ENCODE results near the gene GBF1. TPM values are rescaled to one million over a fixed set of nuclear protein-coding genes. Genes with fewer than 3 reads are reported as not detected.

Gene GBF1
- total and polyA plus RNA-seq, 4 donors = 6.0 to 27.2 (median 15.2) TPM

- DNase-seq (ENCODE audit: low spot score) = no peak
- H3K36me3 ChIP-seq (ENCODE audit: control insufficient read depth in 4 of 4, insufficient read depth in 3 of 4, low read depth in 1 of 4, low read length in 3 of 4) = peaks cover 4 to 8% (median 5%) of the 10 kb centered on the region in 4 donors
- H3K9ac ChIP-seq (ENCODE audit: low read depth in 1 of 2, low read length in 2 of 2) = no peak overlapping the region
- no peak overlapping the region for H3K27ac ChIP-seq (ENCODE audit: low read depth in 1 of 2, low read length in 2 of 2)
- no peak for TF ChIP-seq RAD21 (IDR thresholded peaks at IDR 0.05)
- no peak for TF ChIP-seq FOXA2 (IDR thresholded peaks at IDR 0.05)
- no peak for TF ChIP-seq EGR1 (IDR thresholded peaks at IDR 0.05; ENCODE audit: low read depth in 2 of 2)
- no peak for TF ChIP-seq ATF3 (IDR thresholded peaks at IDR 0.05)
- TF ChIP-seq FOXA1 (IDR thresholded peaks at IDR 0.05) = no peak
- TF ChIP-seq NR2F2 (IDR thresholded peaks at IDR 0.05) = no peak
- no peak for TF ChIP-seq JUND (IDR thresholded peaks at IDR 0.05)
- no peak for TF ChIP-seq CTCF (IDR thresholded peaks at IDR 0.05; ENCODE audit: low read depth, low read length, missing input control)
- no peak for TF ChIP-seq YY1 (IDR thresholded peaks at IDR 0.05)
- TF ChIP-seq SP1 (IDR thresholded peaks at IDR 0.05) = no peak
- no peak for TF ChIP-seq HNF4G (IDR thresholded peaks at IDR 0.05)
- TF ChIP-seq, protein P1, sequence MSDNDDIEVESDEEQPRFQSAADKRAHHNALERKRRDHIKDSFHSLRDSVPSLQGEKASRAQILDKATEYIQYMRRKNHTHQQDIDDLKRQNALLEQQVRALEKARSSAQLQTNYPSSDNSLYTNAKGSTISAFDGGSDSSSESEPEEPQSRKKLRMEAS (IDR thresholded peaks at IDR 0.05) = no peak
- no peaks in the 10 kb centered on the region for H3K9me3 ChIP-seq (ENCODE audit: control insufficient read depth in 4 of 4, low read length in 3 of 4)
- WGBS = 79% methylated on average over 2 of the region's 2 CpGs
- H3K4me3 ChIP-seq (ENCODE audit: low read depth in 1 of 3, low read length in 3 of 3) = no peak overlapping the region
- H3K4me1 ChIP-seq (ENCODE audit: control insufficient read depth in 4 of 4, insufficient read depth in 4 of 4, low read length in 3 of 4) = peaks cover 0 to 2% (median 0%) of the 10 kb centered on the region in 4 donors
- no peaks in the 10 kb centered on the region for H3K27me3 ChIP-seq (ENCODE audit: control insufficient read depth in 4 of 4, insufficient read depth in 4 of 4, low read length in 3 of 4)
Observed at GRCh38 chr10:102342458-102342857, 97.1 kb downstream of the GBF1 start.

DNA sequence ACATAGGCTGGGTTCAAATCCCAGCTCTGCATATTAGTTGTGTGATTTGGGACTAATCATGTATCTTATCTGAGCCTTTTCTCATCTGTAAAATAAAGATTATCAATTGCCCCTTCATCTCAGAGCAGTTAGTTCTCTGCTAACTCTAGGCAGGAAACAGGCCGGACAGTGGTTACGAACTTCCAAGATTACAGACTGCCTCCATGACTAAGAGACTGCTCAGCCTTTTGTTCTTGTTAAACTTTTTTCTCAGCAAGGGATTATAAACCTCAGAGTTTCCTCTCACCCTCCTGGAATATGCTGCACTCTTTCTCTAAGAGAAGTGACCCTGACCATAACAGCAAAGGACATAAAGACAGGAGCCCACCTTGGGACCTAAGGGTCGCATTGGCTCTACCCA is 97.6 kb downstream of the GBF1 start:
- H3K4me3 ChIP-seq (ENCODE audit: low read depth in 1 of 3, low read length in 3 of 3) = no peak overlapping the region
- 87% methylated on average over 3 of the region's 3 CpGs for WGBS
- no peak overlapping the region for H3K27ac ChIP-seq (ENCODE audit: low read depth in 1 of 2, low read length in 2 of 2)

More for the DNA sequence above, 97.6 kb downstream of the GBF1 start:
- no peak for TF ChIP-seq REST (IDR thresholded peaks at IDR 0.05)
- no peak for TF ChIP-seq EGR1 (IDR thresholded peaks at IDR 0.05; ENCODE audit: low read depth in 2 of 2)
- no peak for TF ChIP-seq FOXA1 (IDR thresholded peaks at IDR 0.05)
- TF ChIP-seq, protein P2, sequence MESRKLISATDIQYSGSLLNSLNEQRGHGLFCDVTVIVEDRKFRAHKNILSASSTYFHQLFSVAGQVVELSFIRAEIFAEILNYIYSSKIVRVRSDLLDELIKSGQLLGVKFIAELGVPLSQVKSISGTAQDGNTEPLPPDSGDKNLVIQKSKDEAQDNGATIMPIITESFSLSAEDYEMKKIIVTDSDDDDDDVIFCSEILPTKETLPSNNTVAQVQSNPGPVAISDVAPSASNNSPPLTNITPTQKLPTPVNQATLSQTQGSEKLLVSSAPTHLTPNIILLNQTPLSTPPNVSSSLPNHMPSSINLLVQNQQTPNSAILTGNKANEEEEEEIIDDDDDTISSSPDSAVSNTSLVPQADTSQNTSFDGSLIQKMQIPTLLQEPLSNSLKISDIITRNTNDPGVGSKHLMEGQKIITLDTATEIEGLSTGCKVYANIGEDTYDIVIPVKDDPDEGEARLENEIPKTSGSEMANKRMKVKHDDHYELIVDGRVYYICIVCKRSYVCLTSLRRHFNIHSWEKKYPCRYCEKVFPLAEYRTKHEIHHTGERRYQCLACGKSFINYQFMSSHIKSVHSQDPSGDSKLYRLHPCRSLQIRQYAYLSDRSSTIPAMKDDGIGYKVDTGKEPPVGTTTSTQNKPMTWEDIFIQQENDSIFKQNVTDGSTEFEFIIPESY (IDR thresholded peaks at IDR 0.05) = no peak
- TF ChIP-seq SP1 (IDR thresholded peaks at IDR 0.05) = no peak
- TF ChIP-seq, protein P1 (IDR thresholded peaks at IDR 0.05) = no peak
- TF ChIP-seq GABPA (IDR thresholded peaks at IDR 0.05 in 1 of 2, conservative IDR thresholded peaks at IDR 0.05 in 1 of 2) = no peak
- no peaks in the 10 kb centered on the region for H3K9me3 ChIP-seq (ENCODE audit: control insufficient read depth in 4 of 4, low read length in 3 of 4)
- no peak overlapping the region for H3K9ac ChIP-seq (ENCODE audit: low read depth in 1 of 2, low read length in 2 of 2)
- no peak for DNase-seq (ENCODE audit: low spot score)
- peaks cover 0 to 2% (median 0%) of the 10 kb centered on the region in 4 donors for H3K4me1 ChIP-seq (ENCODE audit: control insufficient read depth in 4 of 4, insufficient read depth in 4 of 4, low read length in 3 of 4)
- no peaks in the 10 kb centered on the region for H3K27me3 ChIP-seq (ENCODE audit: control insufficient read depth in 4 of 4, insufficient read depth in 4 of 4, low read length in 3 of 4)
- H3K36me3 ChIP-seq (ENCODE audit: control insufficient read depth in 4 of 4, insufficient read depth in 3 of 4, low read depth in 1 of 4, low read length in 3 of 4) = peaks cover 4 to 10% (median 5%) of the 10 kb centered on the region in 4 donors
